NOMO-1 treated with DMSO at 0.1 percent for 48 hours (cell line): ENCODE results near the gene NR4A3.
"Not testable (repeated sequence)": the region's sequence is repeated elsewhere in the genome, so short reads cannot be mapped to it uniquely, and the experiment has no call there.

ENCODE experiments used
- DNase-seq: peaks from one replicate; lab custom pipeline; 2025; ENCODE audit not compliant: unreplicated experiment; lab: John Stamatoyannopoulos, UW

Gene NR4A3

DNA sequence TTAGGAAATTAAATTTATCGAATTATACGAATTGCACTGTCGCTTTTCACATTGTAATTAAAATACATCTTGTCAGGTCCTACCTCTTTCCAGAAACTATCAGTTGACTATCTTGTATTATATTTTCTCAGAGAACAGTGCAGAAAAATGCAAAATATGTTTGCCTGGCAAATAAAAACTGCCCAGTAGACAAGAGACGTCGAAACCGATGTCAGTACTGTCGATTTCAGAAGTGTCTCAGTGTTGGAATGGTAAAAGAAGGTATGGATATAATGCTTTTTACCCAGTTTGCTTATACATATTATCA lies 10.8 kb downstream of the NR4A3 start:
- DNase-seq, result no peak

DNA sequence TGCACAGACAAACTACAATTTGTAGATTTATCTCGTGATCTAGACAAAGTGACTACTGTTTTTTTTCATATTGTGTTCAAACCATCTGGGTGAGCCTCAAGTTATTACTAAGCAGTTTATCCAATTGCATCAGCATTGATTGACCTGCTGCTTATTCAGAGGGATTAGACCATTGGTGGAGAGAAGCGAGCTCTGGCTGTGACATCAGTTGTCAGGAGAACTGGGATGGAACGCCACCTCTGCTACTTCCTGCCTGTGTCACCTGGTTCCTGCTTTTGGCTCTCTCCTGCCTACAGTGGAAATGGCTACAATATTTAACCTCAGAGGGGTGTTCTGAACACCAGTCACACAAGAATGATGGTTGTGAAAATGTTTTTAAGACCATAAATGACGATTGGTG lies 12.1 kb downstream of the NR4A3 start:
- DNase-seq, result no peak

DNA sequence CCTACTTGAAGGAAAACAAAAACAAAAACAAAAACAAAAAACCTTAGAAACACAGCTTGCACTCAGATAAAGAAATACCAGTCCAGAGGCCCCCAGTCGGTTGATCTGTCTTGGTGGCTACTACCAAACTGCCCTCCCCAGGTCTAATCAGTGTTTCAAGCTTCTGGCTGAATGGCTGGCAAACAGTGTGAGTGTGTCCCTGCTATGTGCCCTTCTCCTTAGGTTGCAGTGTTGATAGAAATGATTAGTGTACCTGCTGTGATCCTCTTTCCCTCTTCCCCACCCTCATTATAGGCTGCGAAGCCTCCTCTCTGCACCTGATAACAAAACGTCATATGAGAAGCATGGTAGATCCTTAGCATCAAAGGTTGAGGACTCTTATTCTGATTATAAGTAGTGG lies 12.8 kb downstream of the NR4A3 start:
- DNase-seq, result no peak

DNA sequence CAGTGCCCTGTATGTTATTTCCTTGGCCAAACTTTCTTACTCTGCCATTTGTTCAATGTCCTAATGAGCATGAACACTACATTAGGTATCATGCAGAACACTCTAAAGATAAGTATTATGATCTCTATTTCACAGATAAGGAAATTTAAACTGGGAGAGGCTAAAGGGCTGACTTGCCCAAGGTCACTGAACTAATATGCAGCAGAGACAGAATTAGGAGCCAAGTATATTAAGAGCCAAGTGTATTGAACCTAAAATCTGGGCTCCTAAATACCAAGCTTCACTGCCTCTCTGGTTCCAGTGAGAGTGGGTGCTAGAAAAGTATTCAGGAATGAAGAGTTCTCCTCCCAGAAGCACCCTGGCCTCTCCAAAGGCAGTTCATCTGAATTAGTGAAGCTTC lies 13.5 kb downstream of the NR4A3 start:
- no peak for DNase-seq

DNA sequence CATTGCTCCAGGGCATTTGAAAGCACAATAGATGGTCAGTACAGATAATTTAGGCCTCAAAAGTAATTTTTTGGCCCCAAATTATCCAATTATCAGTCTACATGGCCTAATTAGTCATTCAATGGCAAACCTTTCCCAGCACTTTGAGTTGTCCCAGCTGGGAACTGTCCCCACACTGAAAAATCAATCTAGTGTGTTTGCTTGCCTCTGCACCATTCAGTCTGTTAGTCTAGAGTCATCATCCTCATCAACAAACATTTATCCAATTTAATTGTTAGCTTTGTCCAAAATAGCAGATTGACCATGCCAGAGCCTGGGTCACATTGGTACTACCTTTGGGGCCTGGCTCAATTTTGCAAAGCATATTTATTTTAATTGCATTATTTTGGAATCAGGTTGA lies 13.9 kb downstream of the NR4A3 start:
- no peak for DNase-seq

DNA sequence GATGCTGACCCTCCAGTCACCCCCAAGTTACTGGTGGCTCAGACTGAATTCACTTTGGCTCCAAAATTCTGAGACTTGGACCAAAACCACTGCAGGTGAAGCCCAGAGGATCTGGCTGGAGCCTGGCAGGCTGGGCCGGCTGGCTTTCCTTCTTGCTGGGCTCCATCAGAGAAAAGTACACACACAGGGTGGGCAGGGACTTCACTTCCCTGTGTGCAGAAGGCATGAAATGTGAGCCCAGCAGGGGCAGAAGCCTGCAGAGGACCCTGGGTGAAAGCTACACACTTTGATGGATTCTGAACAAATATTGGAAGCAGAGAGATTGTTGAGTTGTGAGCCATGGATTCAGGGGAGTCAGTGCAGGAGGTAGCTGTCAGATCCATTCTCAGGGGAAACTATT lies 18.4 kb downstream of the NR4A3 start:
- DNase-seq, result no peak

GRCh38 chr9:99845063-99845462 lies 23.4 kb downstream of the NR4A3 start:
- DNase-seq, result no peak

DNA sequence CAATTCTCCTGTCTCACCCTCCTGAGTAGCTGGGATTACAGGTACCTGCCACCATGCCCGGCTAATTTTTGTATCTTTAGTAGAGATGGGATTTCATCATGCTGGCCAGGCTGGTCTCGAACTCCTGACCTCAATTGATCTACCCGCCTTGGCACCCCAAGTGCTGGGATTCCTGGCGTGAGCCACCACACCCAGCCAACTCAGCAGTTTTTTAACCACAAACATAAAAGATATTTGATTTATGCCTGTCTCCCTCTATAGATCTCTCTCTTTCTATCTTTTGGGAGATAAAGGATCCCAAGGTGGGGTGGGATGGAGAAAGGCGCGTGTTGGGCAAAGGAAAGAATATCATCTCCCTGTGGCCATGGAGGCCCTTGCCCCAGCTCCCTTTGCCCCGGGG lies 26.8 kb downstream of the NR4A3 start:
- DNase-seq, result no peak

GRCh38 chr9:99850736-99851499 lies 29.2 kb downstream of the NR4A3 start:
- DNase-seq, result no peak

DNA sequence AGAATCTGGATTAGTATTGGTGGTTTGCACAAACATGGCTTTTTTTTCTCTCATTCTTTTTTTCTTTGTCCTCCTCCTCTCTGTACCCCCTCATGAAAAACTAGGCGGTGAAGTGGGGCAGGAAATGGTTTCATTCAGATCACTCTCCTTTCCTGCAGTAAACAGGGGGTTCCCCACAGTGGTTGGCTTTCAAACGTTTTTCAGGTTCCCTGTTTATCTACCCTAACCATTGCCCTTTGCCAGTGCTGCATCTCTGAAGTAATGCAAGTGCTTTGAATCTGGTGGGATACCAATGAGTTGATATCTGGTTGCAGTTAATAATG lies 29.8 kb downstream of the NR4A3 start:
- no peak for DNase-seq

GRCh38 chr9:99852617-99853016 lies 30.9 kb downstream of the NR4A3 start:
- no peak for DNase-seq

- DNase-seq, result no peak
Observed at GRCh38 chr9:99855467-99856176, 33.9 kb downstream of the NR4A3 start.

DNA sequence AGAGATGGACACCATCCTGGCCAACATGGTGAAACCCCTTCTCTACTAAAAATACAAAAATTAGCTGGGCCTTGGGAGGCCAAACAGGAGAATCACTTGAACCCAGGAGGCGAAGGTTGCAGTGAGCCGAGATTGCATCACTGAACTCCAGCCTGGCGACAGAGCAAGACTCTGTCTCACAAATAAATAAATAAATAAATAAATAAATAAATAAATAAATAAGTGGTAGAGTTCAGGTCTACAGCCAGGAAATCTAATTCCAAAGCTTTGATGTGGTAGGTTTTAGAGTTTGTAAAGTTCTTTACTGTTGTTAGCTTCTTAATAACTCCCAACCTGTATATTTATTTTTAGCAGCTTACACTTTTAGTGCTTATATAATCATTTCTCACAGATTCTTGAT lies 35.9 kb downstream of the NR4A3 start:
- DNase-seq, result not testable (repeated sequence)

GRCh38 chr9:99858087-99858486 lies 36.4 kb downstream of the NR4A3 start:
- DNase-seq, result no peak

- no peak for DNase-seq
Observed at GRCh38 chr9:99859243-99859980, 37.7 kb downstream of the NR4A3 start.

DNA sequence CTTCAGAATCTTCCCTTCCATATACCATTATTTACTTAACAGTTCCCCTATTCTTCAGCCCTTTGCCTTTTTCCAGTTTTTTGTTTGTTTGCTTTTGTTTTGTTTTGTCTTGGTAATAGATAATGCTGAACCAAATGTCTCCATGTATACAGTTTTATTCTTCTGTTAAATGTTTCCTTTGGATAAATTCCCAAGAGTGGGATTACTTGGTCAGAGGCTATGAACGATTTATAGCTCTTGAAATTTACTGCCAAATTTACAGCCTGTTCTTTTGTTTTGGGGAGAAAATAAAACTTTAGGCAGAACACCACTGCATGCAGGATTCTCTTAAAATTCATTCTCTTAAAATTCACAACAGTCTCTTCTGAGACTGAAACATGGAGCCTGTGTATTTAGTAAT lies 38.6 kb downstream of the NR4A3 start:
- no peak for DNase-seq

DNA sequence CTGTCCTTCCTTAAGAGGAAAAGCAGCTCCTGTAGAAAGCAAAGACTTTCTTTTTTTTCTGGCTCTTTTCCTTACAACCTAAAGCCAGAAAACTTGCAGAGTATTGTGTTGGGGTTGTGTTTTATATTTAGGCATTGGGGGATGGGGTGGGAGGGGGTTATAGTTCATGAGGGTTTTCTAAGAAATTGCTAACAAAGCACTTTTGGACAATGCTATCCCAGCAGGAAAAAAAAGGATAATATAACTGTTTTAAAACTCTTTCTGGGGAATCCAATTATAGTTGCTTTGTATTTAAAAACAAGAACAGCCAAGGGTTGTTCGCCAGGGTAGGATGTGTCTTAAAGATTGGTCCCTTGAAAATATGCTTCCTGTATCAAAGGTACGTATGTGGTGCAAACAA lies 42.3 kb downstream of the NR4A3 start:
- DNase-seq, result no peak

GRCh38 chr9:99866398-99866797 lies 44.7 kb downstream of the NR4A3 start:
- no peak for DNase-seq

DNA sequence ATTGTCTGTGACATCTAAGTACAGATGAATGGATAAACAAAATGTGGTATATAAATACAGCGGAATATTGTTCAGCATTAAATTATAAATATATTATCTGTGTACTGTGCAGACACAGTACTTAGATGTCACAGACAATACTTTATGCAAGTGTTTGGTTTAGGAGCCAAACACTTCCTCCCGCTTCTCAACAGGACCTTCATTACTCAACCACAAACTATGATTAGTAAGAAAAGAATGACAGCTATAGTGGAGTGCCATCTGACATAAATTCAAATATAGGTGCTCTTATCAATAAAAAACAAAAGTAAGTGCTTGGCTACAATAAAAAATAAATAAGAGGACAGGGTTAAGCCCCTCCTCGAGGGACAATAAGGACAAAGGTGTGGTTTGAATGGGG lies 45.9 kb downstream of the NR4A3 start:
- DNase-seq, result no peak

DNA sequence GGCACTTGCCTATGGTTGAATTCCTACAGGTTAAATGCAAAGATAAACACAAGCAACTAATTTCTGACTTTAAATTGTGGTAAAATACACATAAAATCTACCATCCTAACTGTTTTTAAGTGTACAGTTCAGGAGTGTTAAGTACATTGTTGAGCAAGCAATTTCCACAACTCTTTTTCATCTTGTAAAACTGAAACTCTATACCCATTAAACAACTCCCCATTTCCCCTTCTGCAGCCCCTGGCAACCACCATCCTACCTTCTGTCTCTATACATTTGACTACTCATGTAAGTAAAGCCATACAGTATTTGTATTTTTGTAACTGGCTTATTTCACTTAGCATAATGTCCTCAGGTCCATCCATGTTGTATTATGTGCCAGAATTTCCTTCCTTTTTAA lies 46.3 kb downstream of the NR4A3 start:
- peak; percentile 2 for DNase-seq

DNA sequence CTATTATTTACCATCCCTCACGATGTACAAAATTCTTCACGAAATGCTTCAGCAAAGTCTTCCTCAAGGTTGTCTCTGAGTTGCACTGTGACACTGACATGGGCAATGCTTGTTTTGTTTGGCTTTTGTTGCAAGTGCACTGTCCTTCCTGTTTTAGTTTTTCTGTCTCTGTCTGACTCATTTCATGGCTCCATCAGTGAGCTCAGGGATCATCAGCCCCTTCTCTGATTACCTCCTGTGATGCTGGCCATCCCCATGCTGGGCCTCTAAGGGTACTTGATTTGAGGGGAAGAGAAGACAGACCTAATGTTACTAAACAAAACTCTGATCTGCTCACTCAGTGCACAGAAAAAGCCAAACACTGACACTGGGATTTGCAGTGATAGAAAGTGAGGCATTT lies 47.2 kb downstream of the NR4A3 start:
- no peak for DNase-seq

GRCh38 chr9:99870126-99870525 lies 48.4 kb downstream of the NR4A3 start:
- DNase-seq, result no peak
